ENCODE measurements around the gene TNS3.

Gene TNS3

DNA sequence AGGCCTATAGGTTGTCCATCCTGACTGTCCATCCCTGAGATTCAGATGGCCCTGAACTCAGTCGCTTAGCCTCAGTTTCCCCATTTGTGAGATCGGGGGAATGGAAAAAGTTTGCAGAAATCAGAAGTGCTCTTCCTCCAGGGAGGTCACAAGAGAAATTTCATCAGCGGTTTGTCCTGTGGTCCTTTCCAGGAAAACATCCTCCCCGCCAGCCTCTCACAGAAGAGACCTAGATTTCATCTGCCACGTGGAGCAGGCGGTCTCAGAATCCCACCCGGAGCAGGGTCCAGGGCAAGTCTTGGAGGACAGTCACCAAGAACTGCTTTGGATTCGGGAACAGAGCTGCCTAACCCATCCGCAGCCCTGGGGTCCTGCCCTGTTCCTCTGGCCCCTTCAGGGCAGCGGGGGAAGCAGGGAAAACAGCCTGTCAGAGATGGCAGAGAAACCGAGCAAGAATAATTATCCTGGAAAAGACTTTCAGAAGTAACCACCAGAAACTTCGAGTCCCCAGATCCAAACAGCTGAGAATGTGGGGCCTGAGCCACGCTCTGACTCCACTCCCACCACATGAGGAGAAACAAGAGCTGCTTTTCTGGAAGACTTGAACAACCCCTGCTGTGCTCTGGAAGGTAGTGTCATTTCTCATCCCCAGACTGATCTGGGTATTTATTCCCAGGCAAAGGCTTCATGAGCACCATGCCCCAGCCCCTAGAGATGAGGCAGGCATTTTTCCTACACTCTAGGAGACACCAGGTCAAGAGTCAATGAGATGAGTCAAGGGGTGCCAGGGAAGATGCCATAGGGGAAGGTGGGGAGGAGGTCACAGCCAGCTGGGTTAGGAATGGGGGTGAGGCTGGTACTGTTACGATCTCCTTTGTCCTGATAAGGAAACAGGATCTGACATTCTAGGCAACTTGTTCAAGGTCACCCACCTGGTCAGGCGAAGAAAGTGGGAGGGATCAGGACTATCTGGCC lies 1.1 kb upstream of the TNS3 start:
- no peak for DNase-seq (ENCODE audit: low read depth in 4 of 4, low spot score in 1 of 4)

DNA sequence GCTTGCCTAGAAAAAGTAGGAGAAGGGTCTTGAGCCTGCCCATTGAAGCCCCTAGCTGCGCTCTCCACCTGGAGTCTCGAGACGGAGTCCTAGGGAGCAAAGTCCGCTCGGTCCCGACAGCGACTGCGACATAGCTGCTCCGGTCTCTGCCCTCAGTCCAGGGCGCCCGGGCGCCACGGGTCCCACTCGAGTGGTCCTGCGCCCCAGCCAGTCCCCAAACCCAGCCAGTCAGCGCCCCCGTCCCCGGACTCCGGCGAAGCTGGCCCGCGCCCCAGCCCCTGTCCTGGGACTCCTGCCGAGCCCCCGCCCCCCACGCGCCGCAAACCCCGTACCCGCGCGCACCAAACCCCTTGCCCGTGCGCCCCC lies 490 bp downstream of the TNS3 start:
- DNase-seq (ENCODE audit: low read depth in 4 of 4, low spot score in 1 of 4), result no peak

DNA sequence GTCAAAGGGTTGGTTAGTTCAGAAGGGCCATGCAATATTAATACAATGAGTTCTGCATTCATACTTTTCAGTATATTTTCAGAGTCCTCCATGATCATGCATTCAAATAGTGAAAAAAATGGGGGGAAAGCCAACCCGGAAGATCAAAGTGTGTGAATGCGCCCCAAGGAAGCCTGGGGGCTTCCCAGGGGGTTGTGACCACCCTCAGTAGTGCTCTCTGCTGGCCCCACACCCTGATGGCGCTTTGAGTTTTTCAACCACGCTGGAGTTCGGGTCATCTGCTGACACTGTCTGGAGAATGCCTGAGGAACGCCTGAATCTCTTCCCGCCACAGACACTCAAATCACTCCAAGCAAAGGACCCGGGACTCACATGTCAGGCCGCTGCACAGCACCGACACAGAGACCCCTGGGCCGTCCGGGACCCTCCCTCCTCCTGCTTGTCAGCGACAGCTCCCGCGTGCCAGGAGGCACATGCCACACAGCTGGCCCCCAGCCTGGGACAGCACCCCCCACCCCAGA lies 1.0 kb downstream of the TNS3 start:
- DNase-seq (ENCODE audit: low read depth in 4 of 4, low spot score in 1 of 4), result no peak

DNA sequence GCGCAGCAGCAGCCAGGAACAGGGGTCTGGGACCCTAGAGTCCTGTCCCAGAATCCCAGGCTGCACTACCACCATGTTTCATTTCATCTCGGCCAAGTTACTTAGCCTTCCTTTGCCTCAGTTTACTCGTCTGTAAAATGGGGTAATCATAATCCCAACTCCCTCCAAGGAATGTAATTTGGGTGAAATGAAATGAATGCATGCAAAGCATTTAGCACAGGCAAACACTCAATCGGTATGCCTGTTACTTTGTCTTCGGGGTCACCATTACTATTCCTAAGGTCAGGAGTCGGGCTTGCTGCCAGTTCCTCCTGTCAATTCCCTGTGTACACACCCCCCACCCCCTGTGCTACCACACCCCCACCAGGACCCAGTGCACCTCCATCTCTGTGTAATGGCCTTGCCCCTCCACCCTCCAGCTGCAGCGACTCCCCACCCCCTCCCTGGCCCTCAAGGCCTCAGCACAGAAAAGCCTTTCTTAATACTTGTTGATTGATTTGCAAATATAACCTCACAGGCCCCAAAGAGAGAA lies 1.7 kb downstream of the TNS3 start:
- no peak for DNase-seq (ENCODE audit: low read depth in 4 of 4, low spot score in 1 of 4)

DNA sequence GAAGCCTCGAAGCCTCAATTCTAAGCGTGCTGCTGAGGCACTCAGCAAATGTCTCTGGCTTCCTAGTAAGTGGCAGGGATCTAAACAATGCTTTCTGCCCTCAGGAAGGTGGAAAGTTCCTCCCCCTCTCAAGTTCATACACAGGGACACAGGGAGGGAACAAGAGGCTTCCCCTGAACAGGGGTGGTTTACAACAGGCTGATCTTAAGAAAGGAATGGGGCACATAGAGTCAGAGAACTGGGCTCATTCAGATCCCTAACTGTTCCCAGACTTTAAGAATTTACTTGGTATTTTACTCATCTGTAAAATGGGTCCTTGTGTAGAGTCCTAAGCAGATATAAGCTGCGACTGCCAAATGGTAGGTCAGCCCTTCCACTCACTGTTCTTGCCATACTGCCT lies 2.5 kb downstream of the TNS3 start:
- no peak for DNase-seq (ENCODE audit: low read depth in 4 of 4, low spot score in 1 of 4)

DNA sequence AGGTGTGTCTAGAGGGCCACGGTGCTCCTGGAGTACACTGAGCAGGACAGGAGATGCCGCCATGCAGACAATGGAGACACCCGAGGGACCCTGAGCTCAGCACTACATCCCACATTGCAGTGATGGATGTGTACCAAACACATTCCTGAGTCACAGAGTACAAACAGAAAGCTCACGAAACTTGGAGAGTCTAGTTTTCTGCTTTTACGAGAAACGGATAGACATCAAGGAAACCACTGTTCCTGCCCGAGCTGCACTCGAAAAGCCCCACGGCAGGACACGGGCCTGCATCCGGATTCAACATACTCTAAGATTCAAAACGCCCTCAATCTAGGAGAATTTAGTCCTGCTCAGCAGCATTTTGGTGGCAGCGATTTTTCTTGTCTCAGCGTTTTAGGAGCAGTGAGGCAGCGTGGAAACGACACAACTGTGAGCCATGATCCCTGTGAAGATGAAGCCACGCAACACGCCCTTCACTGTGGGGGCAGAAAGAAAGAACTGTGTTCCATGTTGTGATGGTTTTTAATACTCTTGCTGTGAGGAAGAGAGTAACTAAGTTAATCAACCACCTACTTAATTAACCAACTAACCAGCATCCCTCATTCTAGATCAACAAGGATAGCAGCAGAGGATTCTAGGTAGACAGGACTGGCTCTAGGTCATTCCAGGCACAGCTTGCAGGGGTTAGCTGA lies 3.2 kb downstream of the TNS3 start:
- DNase-seq (ENCODE audit: low read depth in 4 of 4, low spot score in 1 of 4), result no peak

DNA sequence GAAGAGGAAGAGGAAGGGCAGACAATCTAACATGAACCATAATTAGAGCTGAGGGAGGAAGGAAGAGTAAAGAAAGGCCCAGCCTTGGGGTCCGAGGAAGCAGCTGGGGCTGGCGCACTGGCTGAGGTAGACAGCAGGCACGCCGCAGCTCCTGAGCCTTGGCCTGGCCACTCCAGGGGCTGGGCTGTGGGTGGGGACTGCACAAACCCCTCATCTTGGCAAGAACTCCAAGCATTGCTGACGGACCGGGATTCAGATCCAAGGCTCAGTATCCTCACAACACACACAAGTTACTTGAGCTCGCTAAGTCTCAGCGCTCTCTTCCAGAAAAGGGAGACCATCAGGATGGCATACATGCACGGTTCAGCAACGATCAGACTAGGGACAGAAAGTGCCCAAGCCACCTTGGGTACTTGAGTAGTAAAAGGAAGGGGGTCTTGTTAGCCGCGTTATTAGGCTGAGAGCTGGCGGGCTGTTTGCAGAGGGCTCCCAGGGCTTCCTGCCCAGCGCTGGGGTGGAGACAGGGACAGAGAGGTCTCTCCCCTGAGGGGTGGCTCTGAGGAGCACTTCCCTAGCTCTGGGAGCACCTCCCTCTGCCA lies 4.5 kb downstream of the TNS3 start:
- DNase-seq (ENCODE audit: low read depth in 4 of 4, low spot score in 1 of 4), result no peak

DNA sequence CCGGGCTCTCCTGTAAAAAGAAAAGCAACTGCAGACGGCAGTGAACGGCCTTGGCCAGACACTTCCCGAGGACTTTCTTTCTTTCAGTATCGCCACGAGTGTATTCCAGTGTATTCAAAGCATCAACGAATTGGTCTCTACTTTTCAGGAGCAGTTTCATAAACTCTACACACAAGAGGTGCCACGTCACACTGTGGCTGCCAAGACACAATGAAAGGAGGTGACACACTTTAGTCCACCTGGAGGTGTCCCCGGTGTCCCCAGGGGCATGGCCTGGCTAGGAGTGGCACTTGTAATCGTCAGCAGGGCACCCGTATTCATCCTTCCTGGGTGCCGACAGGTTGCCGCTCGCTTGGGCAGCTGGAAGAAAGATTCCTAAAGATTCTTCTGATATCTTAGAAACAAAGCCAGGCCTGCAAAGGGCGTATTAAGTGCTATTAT lies 5.0 kb downstream of the TNS3 start:
- DNase-seq (ENCODE audit: low read depth in 4 of 4, low spot score in 1 of 4), result no peak

DNA sequence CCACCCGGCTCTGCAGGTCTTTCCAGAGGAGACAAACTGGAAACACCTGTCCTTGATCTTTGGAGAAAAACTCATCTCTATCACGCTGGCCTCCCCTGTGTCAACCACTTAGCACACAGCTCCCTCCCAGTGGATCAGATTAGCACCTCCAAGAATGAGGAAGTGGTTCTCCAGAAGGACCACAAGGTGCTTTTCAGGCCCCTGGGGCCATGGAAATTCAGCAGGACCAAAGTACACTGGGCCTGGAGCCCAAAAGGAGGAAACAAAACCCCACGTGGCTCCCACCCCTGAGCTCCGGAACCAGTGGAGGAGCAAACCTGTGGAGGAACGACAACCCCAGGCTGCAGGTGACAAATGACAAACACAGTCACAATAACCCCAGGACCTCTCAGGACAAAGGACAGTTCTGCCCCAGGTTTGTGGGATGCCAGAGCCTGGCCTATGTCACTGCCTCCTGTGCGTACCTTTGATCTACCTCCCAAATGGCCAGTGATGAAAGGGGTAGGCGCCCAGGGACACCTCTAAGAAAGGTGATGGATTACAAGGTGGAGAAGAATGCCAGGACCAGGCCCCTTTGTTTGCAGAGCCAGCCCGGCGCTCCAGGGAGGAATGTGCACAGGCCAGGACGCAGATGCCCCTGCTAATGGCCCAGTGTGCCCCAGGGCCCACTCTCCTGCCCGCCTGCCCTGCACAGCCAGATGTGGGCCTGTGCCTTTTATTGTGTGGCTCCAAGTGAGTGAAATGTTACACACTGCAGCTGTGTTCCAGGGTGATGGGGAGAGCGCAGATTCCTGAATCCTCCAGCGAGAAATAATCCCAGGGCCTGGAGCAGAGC lies 5.7 kb downstream of the TNS3 start:
- no peak for DNase-seq (ENCODE audit: low read depth in 4 of 4, low spot score in 1 of 4)

DNA sequence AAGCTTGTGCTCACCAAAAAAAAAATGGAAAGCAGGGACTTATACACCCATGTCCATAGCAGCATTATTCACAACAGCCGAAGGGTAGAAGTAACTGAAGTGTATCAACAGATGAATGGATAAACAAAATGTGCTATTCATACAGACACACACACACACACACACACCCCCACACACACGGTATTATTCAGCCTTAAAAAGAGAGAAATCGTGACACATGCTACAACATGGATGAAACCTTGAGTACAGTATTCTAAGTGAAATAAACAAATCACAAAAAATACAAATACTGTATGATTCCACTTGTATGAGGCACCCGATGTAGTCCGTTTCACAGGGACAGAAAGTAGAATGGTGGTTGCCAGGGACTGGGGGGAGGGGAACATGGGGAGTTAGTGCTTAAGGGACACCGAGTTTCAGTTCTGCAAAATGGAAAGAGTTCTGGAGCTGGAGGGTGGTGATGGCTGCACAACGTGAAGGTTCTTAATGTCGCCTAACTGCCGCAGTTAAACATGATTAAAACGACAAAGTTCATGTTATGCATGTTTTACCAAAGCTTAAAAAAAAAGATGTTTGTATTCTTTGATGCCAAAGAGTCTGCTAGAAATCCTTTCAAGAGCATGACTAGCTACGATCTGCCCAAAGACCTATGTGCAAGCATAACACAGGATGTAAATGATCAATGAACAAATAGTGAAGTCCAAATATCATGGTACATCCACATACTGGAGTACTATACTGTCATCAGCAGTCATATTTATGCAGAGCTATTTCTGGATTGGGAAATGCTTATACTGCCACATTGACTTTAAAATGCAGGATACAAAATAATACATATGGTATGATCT lies 7.2 kb downstream of the TNS3 start:
- DNase-seq (ENCODE audit: low read depth in 4 of 4, low spot score in 1 of 4), result no peak

DNA sequence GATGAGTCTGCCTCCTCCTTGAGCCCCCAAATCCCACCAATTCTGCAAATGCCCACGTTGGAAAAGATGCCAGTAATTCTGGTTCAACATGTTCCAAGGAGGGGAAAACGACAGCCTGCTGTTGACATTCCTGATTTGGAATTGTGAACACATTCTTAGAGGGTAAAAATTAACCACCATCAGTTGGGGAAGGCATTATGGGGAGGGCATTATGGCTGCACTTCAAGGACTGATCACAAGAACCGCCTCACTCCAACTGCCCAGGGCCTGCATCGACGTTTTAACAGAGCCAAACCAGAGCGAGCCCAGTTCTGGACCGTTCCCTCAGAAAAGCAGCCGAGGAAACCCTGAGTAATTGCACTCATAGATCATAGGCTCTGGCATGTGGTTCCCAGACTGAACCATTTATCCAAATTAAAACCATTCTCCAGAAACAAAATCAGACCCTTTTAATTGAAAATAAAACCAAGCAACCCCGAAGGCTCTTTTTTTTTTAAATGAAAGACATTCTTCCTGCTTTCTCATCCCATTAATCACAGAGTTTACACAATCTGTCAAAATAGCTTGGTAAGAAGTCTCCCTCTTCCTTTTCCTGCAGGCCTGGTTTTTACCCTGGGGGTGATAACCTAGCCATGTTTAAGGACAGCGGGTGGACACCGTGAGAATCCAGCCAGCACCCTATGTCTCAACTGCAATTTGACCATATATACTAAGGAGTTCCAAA lies 8.0 kb downstream of the TNS3 start:
- DNase-seq (ENCODE audit: low read depth in 4 of 4, low spot score in 1 of 4), result no peak

DNA sequence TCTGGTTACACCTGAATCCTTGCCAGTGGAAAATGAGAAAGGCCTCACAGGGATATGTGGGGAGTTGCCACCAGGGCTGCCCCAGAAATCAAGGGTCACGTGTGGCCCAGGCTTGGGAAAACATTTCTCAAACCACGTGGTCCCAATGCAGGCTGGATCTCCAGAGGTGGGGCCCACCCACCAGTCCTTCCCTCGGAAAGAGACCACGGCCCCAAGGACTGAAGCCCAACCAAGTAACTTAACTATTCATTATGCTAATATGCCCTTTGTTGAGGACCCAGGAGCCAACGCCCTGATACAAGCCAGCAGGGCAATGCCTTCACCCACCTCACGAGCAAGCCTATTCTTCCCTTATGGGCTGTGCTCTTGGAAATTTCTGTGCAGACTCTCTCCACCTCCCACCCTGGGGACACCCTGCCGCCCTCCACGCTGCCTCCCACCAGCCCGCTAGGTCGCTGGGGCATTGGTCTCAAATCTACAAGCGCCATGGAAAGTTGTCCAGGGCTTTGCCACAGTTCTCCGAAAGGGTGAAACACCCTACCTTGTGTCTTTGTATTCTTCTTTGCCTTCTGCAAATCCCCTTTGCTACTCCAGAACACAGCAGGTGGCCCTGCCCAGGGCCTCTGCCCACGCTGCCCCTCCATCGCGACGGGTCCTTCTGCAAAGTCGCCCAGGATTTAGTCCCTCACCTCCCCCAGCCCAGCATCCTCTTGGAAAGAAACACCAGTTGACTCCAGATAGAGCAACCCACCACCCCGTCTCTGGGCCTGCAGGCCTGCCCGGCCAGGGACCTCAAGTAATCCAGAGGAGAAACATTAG lies 8.8 kb downstream of the TNS3 start:
- no peak for DNase-seq (ENCODE audit: low read depth in 4 of 4, low spot score in 1 of 4)

DNA sequence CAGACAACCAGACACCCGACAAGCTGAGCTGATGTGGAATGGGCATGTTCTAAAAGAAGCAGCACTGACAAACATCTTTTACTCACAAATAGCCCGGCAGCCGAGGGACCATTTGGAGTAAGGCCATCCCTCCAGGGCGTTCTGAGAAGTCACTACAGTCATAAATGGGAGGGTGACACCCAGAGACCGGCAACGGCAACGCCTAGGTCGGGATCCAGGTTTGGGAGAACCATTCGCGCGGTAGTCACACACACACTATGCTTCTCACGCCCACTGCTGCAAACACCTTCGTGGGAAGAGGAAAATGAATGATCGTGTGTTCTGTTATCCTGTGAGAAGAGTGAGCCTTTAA lies 9.8 kb downstream of the TNS3 start:
- DNase-seq (ENCODE audit: low read depth in 4 of 4, low spot score in 1 of 4), result no peak

DNA sequence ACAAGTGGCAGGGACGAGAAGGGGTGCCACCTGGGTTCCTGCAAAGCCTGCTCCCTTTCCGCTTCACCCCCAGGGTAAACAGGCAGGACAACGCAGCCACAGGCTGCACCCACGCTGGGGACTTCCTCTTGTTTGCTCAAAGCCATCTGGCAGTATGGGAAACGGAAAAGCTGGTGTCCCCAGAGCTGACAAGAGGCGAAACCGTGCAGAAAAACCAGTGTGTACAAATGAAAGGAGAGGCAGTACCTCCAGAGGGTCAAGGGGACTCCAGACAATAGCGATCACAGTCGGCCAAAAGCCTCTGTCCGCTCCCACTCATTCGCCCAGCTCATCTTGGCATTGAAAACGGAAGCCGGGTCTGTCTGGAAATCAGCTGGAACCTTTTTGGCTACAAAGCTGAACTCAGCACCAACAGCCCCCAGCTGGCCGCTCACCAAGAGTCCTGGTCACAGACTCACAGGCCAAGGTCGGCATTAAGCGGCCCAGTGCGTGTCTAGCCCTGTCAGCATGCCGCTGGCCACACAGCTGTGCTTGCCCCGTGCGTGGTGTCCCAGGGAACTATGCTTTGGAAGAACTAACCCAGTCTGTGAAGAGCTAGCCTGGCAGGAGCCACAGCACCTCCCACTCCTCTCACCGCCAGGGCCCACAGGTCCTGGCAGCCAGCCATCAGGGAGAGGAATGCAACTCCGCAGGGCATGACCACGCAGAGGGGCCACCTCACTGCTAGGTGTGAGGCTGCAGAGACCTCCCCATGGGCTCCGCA lies 10.4 kb downstream of the TNS3 start:
- no peak for DNase-seq (ENCODE audit: low read depth in 4 of 4, low spot score in 1 of 4)

DNA sequence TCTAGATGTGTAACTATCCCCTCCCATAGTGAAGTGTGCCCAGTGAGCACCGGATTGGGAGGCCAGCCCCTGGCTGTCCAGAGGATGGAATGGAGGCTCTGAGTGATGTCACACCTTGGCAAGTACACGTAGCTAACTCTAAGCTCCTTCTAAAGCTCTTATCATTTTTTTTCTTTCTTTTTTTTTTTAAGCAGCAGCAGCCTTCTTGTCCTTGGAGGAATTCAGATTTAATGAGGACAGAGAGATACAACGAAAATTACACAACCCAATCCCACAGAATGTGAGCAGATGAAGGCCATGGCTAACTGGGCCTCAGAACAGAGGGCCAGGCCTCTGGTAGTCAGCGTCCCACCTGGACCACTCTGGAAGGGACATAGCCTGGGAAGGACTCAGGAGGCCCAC lies 11.3 kb downstream of the TNS3 start:
- DNase-seq (ENCODE audit: low read depth in 4 of 4, low spot score in 1 of 4), result no peak

DNA sequence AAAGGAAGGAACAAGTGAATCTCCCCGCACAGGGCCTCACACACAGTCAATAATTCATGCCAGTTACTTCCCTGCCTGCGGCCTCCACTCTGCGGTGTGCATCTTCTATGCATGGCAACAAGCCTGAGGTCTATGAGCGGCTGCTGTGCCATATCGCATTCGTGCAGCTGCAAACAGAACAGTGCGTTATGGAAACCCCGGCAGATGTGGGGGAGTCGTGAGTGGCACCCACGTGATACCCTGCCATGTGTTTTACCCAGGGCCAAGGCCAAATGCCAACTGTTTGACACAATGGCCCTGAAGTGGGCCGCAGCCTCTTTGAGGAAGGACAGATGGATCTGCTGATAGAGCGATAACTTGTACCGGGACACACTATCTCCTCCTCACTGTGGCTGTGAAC lies 13.4 kb downstream of the TNS3 start:
- DNase-seq (ENCODE audit: low read depth in 4 of 4, low spot score in 1 of 4), result no peak

DNA sequence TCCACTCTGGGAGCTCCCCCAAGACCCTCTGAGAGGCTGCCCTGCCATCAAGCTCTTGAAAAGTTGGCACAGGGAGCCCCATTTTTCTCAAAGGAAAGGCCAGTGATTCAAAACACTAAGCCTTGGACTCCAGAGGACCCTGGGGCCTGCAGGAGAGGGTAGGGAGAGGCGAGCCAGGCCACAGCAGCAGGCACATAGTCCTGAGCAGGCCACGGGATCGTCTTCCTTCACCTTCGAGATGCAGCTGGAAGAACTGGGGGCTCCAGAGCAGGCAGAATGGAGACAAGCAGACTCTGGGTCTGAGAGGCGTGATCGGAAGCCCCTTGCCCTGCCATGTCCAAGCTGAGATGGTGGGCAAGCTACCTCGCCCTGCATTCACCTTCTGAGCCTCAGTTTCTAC lies 13.9 kb downstream of the TNS3 start:
- no peak for DNase-seq (ENCODE audit: low read depth in 4 of 4, low spot score in 1 of 4)

Measured in stimulated activated CD4-positive, alpha-beta T cell treated with anti-CD3 and anti-CD28 coated beads, Interleukin-1b, Interleukin-23, amount 100 ng/mL, for 24 hours (primary cell).